ENCODE data around the gene NKX2-4.

GRCh38 chr20:21390768-21391167 is 6.6 kb downstream of the NKX2-4 start:
- TF ChIP-seq CTCF (conservative IDR thresholded peaks at IDR 0.05) (no peak), ZFX (IDR thresholded peaks at IDR 0.05) (no peak)

Data from C4-2B (cell line).